K562 (cell line): ENCODE data around the gene PSAP. TPM values are rescaled to one million over a fixed set of nuclear protein-coding genes. Genes with fewer than 3 reads are reported as not detected.
A peak's percentile ranks its signal among the peaks of the same experiment; 100 is the strongest.

ENCODE experiments used
- BRF1 ChIP-seq: IDR thresholded peaks from 3 replicates; pipeline ENCODE4 v1.6.1; 2011; ENCODE audit warnings: borderline replicate concordance, mild to moderate bottlenecking; ENCODE audit not compliant: insufficient read length; ENCODE audit errors: extremely low read depth
- CBX3 ChIP-seq, 2 experiments: IDR thresholded peaks; 1 replicate in 1 of 2; 2 replicates in 1 of 2; pipeline ENCODE4 v1.6.1; 2012; ENCODE audit warnings: inconsistent platforms in 2 of 2, low read length in 2 of 2, borderline replicate concordance in 1 of 2, control low read depth in 1 of 2
- CREB1 ChIP-seq, 2 experiments: sonication (generic) in 1 of 2; formaldehyde crosslinking in 1 of 2; IDR thresholded peaks; 2 replicates each; pipeline versions ENCODE4 v1.6.1 to v1.8.0; 2012 to 2022; ENCODE audit warnings: inconsistent platforms in 1 of 2, mild to moderate bottlenecking in 1 of 2, missing genetic modification reagents in 1 of 2, moderate library complexity in 1 of 2
- EGR1 ChIP-seq: fragments of 450-650 bp; conservative IDR thresholded peaks from 2 replicates; pipeline ENCODE4 v1.6.1; 2017; ENCODE audit warnings: mild to moderate bottlenecking
- EP300 ChIP-seq: IDR thresholded peaks from 2 replicates; pipeline ENCODE4 v1.6.1; 2012; ENCODE audit warnings: low read length, improper control_type of control experiment
- ERF ChIP-seq: fragments of 450-650 bp; formaldehyde crosslinking; IDR thresholded peaks from 2 replicates; pipeline ENCODE4 v1.4.0; 2020; ENCODE audit warnings: mild to moderate bottlenecking, mixed read lengths
- FOXK2 ChIP-seq, 2 experiments: fragments of 450-650 bp; IDR thresholded peaks in 1 of 2; conservative IDR thresholded peaks in 1 of 2; 2 replicates each; pipeline ENCODE4 v1.6.1; 2016; ENCODE audit warnings: low read depth in 2 of 2, mild to moderate bottlenecking in 1 of 2
- FOXP1 ChIP-seq: sonication (generic); formaldehyde crosslinking; IDR thresholded peaks from 2 replicates; pipeline ENCODE4 v1.8.0; 2022; ENCODE audit warnings: mild to moderate bottlenecking, missing genetic modification reagents
- FOXP4 ChIP-seq: sonication (generic); formaldehyde crosslinking; IDR thresholded peaks from 2 replicates; pipeline ENCODE4 v1.8.0; 2022; ENCODE audit warnings: mild to moderate bottlenecking, missing genetic modification reagents, borderline replicate concordance
- MEF2A ChIP-seq: IDR thresholded peaks from 2 replicates; pipeline ENCODE4 v1.6.1; 2011; ENCODE audit warnings: low read depth, mild to moderate bottlenecking, low read length, moderate library complexity; ENCODE audit not compliant: control insufficient read depth
- MEIS2 ChIP-seq: fragments of 450-650 bp; IDR thresholded peaks from 2 replicates; pipeline ENCODE4 v1.6.1; 2014; ENCODE audit warnings: mild to moderate bottlenecking; ENCODE audit not compliant: partially characterized antibody
- RBM15 ChIP-seq: fragments of 200-400 bp; formaldehyde crosslinking; IDR thresholded peaks from 2 replicates; pipeline ENCODE4 v1.6.1; 2018; ENCODE audit warnings: mild to moderate bottlenecking, low read length, moderate library complexity; ENCODE audit not compliant: insufficient read depth
- RCOR1 ChIP-seq, 2 experiments: IDR thresholded peaks; 2 replicates each; pipeline ENCODE4 v1.6.1; 2012; ENCODE audit warnings: low read depth in 2 of 2, low read length in 2 of 2, borderline replicate concordance in 1 of 2, improper control_type of control experiment in 1 of 2
- SMAD1 ChIP-seq: fragments of 150-350 bp; IDR thresholded peaks from 2 replicates; pipeline ENCODE4 v1.6.1; 2014; ENCODE audit warnings: low read length, low read depth; ENCODE audit not compliant: partially characterized antibody
- SMAD4 ChIP-seq: fragments of 250-450 bp; sonication (Bioruptor Pico); conservative IDR thresholded peaks from 2 replicates; pipeline ENCODE4 v1.8.0; 2021; ENCODE audit warnings: inconsistent platforms, mild to moderate bottlenecking, moderate library complexity
- SNRNP70 ChIP-seq: fragments of 200-400 bp; formaldehyde crosslinking; optimal IDR thresholded peaks from 2 replicates; pipeline ENCODE3; 2017; ENCODE audit warnings: low read depth, low read length
- THRA ChIP-seq: fragments of 450-650 bp; IDR thresholded peaks from 2 replicates; pipeline ENCODE4 v1.6.1; 2017; ENCODE audit warnings: mild to moderate bottlenecking, moderate library complexity
- U2AF2 ChIP-seq: fragments of 200-400 bp; formaldehyde crosslinking; optimal IDR thresholded peaks from 2 replicates; pipeline ENCODE3; 2017; ENCODE audit warnings: low read depth, mild to moderate bottlenecking, low read length
- ZNF592 ChIP-seq: fragments of 450-650 bp; IDR thresholded peaks from 2 replicates; pipeline ENCODE4 v1.6.1; 2017; ENCODE audit warnings: antibody characterized with exemption, mild to moderate bottlenecking
- ZNF717 ChIP-seq: fragments of 250-450 bp; sonication (Bioruptor Pico); IDR thresholded peaks from 2 replicates; pipeline ENCODE4 v1.5.0; 2021
- polyA plus RNA-seq, 8 experiments: library from polyadenylated mRNA; depleted of rRNA in 4 of 8; stranded (reverse) in 5 of 8; unstranded in 3 of 8; fragments of >200 nt; fragmentation: Nextera tagmentation in 2 of 8; fragmentation: Illumina TruSeq in 1 of 8; extraction: Ambion mirVana in 2 of 8; extraction: Trizol in 1 of 8; gene quantifications; 2 replicates each; pipeline versions ENCODE4 v1.2.1 to v1.2.3, GENCODE V29; 2011 to 2014; ENCODE audit warnings: inconsistent platforms in 1 of 8, missing spikeins in 1 of 8
- total RNA-seq, 7 experiments: library from RNA; depleted of rRNA in 6 of 7; stranded (reverse); fragments of >200 nt in 6 of 7; fragmentation: Illumina TruSeq in 2 of 7; extraction: Trizol in 2 of 7; gene quantifications; 2 replicates each; pipeline versions ENCODE4 v1.2.1 to v1.2.3, GENCODE V29; 2011 to 2021; ENCODE audit warnings: low replicate concordance in 1 of 7

PSAP gene
- total and polyA plus RNA-seq, 9 of the 15 experiments (the other 6 are each of a cell fraction or from before 2014, with no cell fraction given) = 245 to 700 (median 429) TPM

- TF ChIP-seq SMAD4 (CRISPR knock-in tag) (peak; percentile 54), EGR1 (peak; percentile 64), ZNF592 (peak; percentile 25; the same call in 1 of the 2 replicates), SNRNP70 (no peak), CBX3 (IDR thresholded peaks at IDR 0.05; ENCODE audit: borderline replicate concordance in 1 of 2, low read length in 2 of 2) (no peak), ERF (CRISPR knock-in tag) (peak; percentile 64; the same call in 1 of the 2 replicates), FOXP4 (CRISPR knock-in tag) (no peak), EP300 (peak; percentile 55; the same call in 1 of the 2 replicates), RCOR1 (IDR thresholded peaks at IDR 0.05; ENCODE audit: borderline replicate concordance in 1 of 2, low read depth in 2 of 2, low read length in 2 of 2) (peak; percentile 52 to 59; a peak in 2 of 4 replicates), U2AF2 (no peak), BRF1 (no peak), SMAD1 (peak; percentile 83), CREB1 (IDR thresholded peaks at IDR 0.05) (no peak; the same call in 1 of the 2 replicates), CREB1 (CRISPR knock-in tag; IDR thresholded peaks at IDR 0.05) (peak; percentile 58; the same call in 1 of the 2 replicates), MEIS2 (peak; percentile 95), ZNF717 (CRISPR knock-in tag) (no peak), MEF2A (0 out of 2 replicates have a peak, but pooled peaks have one; percentile 32), RBM15 (no peak), FOXP1 (CRISPR knock-in tag) (peak; percentile 69), FOXK2 (conservative IDR thresholded peaks at IDR 0.05 in 1 of 2, IDR thresholded peaks at IDR 0.05 in 1 of 2; ENCODE audit: low read depth in 2 of 2) (peak; percentile 53 to 83; a peak in 3 of 4 replicates), THRA (no peak)
Observed at GRCh38 chr10:71850743-71851464, at the start of gene PSAP (continued).
